ENCODE results near the gene ALDH1A2.

Gene ALDH1A2

DNA sequence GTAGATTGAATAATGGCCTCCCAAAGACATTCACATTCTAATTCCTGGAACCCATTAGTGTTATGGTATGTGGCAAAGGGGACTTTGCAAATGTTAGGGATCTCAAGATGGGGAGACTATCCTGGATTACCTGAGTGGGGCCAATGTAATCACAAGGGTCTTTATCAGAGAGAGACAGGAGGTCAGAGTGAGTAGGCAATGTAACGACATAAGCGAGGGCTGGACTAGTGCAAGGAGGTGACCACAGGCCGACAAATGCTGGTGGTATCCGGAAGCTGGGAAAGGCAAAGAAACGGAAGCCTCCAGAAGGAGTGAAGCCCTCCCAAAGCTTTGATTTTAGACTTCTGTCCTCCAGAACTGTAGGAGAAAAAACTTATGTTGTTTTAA, 46.2 kb upstream of the ALDH1A2 start:
- Histone ChIP-seq H3K4me1 (ENCODE audit: low read length) (no peaks in the 10 kb centered on the region), H3K4me3 (ENCODE audit: low read length) (no peak overlapping the region), H3K4me2 (ENCODE audit: low read length) (no peak overlapping the region), H3K36me3 (replicated peaks; ENCODE audit: low read depth, low read length) (no peaks in the 10 kb centered on the region), H2AFZ (ENCODE audit: low read depth, low read length) (no peak overlapping the region), H3K9ac (ENCODE audit: low read length) (no peak overlapping the region), H3K27ac (ENCODE audit: low read length) (no peak overlapping the region), H4K20me1 (ENCODE audit: insufficient read depth, low read length) (no peaks in the 10 kb centered on the region), H3K9me3 (ENCODE audit: insufficient read depth, low read length) (no peaks in the 10 kb centered on the region), H3K27me3 (ENCODE audit: low read depth, low read length) (peaks cover 20% of the 10 kb centered on the region), H3K79me2 (ENCODE audit: low read length) (no peaks in the 10 kb centered on the region)
- TF ChIP-seq, protein P1, sequence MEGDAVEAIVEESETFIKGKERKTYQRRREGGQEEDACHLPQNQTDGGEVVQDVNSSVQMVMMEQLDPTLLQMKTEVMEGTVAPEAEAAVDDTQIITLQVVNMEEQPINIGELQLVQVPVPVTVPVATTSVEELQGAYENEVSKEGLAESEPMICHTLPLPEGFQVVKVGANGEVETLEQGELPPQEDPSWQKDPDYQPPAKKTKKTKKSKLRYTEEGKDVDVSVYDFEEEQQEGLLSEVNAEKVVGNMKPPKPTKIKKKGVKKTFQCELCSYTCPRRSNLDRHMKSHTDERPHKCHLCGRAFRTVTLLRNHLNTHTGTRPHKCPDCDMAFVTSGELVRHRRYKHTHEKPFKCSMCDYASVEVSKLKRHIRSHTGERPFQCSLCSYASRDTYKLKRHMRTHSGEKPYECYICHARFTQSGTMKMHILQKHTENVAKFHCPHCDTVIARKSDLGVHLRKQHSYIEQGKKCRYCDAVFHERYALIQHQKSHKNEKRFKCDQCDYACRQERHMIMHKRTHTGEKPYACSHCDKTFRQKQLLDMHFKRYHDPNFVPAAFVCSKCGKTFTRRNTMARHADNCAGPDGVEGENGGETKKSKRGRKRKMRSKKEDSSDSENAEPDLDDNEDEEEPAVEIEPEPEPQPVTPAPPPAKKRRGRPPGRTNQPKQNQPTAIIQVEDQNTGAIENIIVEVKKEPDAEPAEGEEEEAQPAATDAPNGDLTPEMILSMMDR (IDR thresholded peaks at IDR 0.05; ENCODE audit: low read depth, low read length) = no peak
- no peak for TF ChIP-seq EZH2phosphoT487 (IDR thresholded peaks at IDR 0.05; ENCODE audit: low read depth)

DNA sequence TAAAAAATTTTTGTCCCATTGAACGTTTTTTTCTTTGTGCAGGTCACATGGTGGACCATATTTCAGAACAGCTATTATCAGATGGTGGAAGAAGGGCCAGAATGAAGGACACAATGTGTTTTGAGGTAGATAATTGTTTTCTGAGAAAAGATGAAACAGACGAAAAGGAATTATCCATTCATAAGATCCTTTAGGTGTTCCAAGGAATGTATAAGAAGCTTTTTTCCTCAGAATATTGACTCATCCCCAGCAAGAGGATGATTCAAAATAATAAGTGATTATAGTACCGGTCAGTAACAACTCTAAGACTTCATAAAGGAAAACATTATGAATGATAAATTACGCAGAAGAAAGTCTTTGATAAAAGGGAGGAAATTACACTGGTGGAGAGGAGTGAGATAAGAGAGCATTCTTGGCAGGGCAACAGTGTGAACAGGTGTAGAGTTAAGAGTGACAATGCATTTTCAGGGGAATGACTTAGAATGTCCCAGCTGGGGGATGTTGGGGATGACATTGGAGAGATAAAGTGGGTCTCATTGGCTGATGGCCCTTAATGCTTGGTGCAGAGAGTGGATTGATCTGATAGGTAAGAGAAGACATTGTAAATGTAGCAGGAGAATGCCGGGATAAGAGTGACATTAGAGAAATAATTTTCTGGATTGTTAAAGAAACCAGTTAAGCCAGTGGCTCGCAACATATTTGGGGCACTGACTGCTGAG, 45.6 kb upstream of the ALDH1A2 start:
- Histone ChIP-seq H3K27me3 (ENCODE audit: low read depth, low read length) (peaks cover 20% of the 10 kb centered on the region), H2AFZ (ENCODE audit: low read depth, low read length) (no peak overlapping the region), H3K27ac (ENCODE audit: low read length) (no peak overlapping the region), H4K20me1 (ENCODE audit: insufficient read depth, low read length) (no peaks in the 10 kb centered on the region), H3K36me3 (replicated peaks; ENCODE audit: low read depth, low read length) (no peaks in the 10 kb centered on the region), H3K79me2 (ENCODE audit: low read length) (no peaks in the 10 kb centered on the region), H3K9ac (ENCODE audit: low read length) (no peak overlapping the region), H3K4me1 (ENCODE audit: low read length) (no peaks in the 10 kb centered on the region), H3K9me3 (ENCODE audit: insufficient read depth, low read length) (no peaks in the 10 kb centered on the region), H3K4me3 (ENCODE audit: low read length) (no peak overlapping the region), H3K4me2 (ENCODE audit: low read length) (no peak overlapping the region)
- TF ChIP-seq, protein P1 (IDR thresholded peaks at IDR 0.05; ENCODE audit: low read depth, low read length) = no peak
- TF ChIP-seq EZH2phosphoT487 (IDR thresholded peaks at IDR 0.05; ENCODE audit: low read depth) = no peak

DNA sequence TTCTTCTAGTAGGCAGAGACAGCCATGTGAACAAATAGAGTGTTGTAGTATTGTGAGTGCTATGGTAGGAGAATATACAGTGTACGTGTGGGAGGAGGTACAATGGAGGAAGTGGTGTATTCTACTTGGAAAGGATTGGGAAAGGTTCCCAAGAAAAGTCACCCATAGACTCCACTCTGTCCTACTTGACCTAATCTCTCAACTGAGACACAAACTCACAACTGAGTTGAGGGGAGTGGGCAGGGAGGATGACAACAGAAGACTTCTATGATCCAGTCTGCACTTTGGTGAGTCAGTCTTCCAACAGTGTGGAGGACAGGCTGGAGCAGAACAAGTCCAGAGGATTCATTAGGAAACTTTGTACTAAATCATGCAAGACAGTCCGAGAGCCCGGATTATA, 43.9 kb upstream of the ALDH1A2 start:
- no peak overlapping the region for H3K4me2 ChIP-seq (ENCODE audit: low read length)
- no peak overlapping the region for H3K27ac ChIP-seq (ENCODE audit: low read length)
- no peaks in the 10 kb centered on the region for H3K36me3 ChIP-seq (replicated peaks; ENCODE audit: low read depth, low read length)
- H4K20me1 ChIP-seq (ENCODE audit: insufficient read depth, low read length) = no peaks in the 10 kb centered on the region
- H3K4me3 ChIP-seq (ENCODE audit: low read length) = no peak overlapping the region
- peaks cover 20% of the 10 kb centered on the region for H3K27me3 ChIP-seq (ENCODE audit: low read depth, low read length)
- H3K9ac ChIP-seq (ENCODE audit: low read length) = no peak overlapping the region
- no peak overlapping the region for H2AFZ ChIP-seq (ENCODE audit: low read depth, low read length)
- no peaks in the 10 kb centered on the region for H3K79me2 ChIP-seq (ENCODE audit: low read length)
- no peaks in the 10 kb centered on the region for H3K9me3 ChIP-seq (ENCODE audit: insufficient read depth, low read length)
- TF ChIP-seq, protein P1 (IDR thresholded peaks at IDR 0.05; ENCODE audit: low read depth, low read length) = no peak
- no peak for TF ChIP-seq EZH2phosphoT487 (IDR thresholded peaks at IDR 0.05; ENCODE audit: low read depth)
- no peaks in the 10 kb centered on the region for H3K4me1 ChIP-seq (ENCODE audit: low read length)

DNA sequence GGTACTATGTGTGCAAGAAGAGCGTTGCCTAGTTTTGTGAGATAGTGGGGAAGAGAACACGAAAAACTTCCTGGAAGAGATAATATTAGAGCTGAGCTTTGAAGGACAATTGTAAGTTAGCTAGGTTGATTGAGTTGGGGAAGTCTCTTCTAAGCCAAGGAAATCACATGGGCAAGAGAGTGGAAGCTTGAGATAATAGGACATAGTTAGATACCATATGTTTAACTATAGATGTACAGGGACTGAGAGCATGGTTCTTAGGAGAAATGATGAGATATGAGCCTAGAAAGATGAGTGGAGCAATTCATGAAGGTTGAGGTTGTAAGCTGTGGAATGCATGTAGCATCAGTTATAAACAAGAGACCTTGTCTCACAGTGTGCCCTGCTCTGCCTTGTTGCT, 42.6 kb upstream of the ALDH1A2 start:
- H3K36me3 ChIP-seq (replicated peaks; ENCODE audit: low read depth, low read length) = no peaks in the 10 kb centered on the region
- H3K79me2 ChIP-seq (ENCODE audit: low read length) = no peaks in the 10 kb centered on the region
- no peaks in the 10 kb centered on the region for H4K20me1 ChIP-seq (ENCODE audit: insufficient read depth, low read length)
- no peak overlapping the region for H2AFZ ChIP-seq (ENCODE audit: low read depth, low read length)
- TF ChIP-seq, protein P1 (IDR thresholded peaks at IDR 0.05; ENCODE audit: low read depth, low read length) = no peak
- TF ChIP-seq EZH2phosphoT487 (IDR thresholded peaks at IDR 0.05; ENCODE audit: low read depth) = no peak
- H3K27ac ChIP-seq (ENCODE audit: low read length) = no peak overlapping the region
- H3K4me2 ChIP-seq (ENCODE audit: low read length) = no peak overlapping the region
- H3K4me3 ChIP-seq (ENCODE audit: low read length) = no peak overlapping the region
- no peaks in the 10 kb centered on the region for H3K4me1 ChIP-seq (ENCODE audit: low read length)
- H3K27me3 ChIP-seq (ENCODE audit: low read depth, low read length) = peaks cover 20% of the 10 kb centered on the region
- no peak overlapping the region for H3K9ac ChIP-seq (ENCODE audit: low read length)
- no peaks in the 10 kb centered on the region for H3K9me3 ChIP-seq (ENCODE audit: insufficient read depth, low read length)

Measured in OCI-LY3 (cell line).